Measurements from ENCODE around the gene DDX23. TPM values are rescaled to one million over a fixed set of nuclear protein-coding genes. Genes with fewer than 3 reads are reported as not detected.
"Not testable (repeated sequence)": the region's sequence is repeated elsewhere in the genome, so short reads cannot be mapped to it uniquely, and the experiment has no call there.

The DDX23 gene
- total RNA-seq, 1 experiment from 2014 or later = 132 TPM

- DNase-seq (ENCODE audit: low read depth) = no peak
Measured at GRCh38 chr12:48862760-48863159, 10.8 kb upstream of the DDX23 start.

- no peak for DNase-seq (ENCODE audit: low read depth)
Measured at GRCh38 chr12:48861111-48861510, 9.1 kb upstream of the DDX23 start.

GRCh38 chr12:48860236-48860635 lies 8.3 kb upstream of the DDX23 start:
- not testable (repeated sequence) for DNase-seq (ENCODE audit: low read depth)

GRCh38 chr12:48859607-48860006 lies 7.6 kb upstream of the DDX23 start:
- DNase-seq (ENCODE audit: low read depth) = no peak

- no peak for DNase-seq (ENCODE audit: low read depth)
Measured at GRCh38 chr12:48858043-48858442, 6.1 kb upstream of the DDX23 start.

DNA sequence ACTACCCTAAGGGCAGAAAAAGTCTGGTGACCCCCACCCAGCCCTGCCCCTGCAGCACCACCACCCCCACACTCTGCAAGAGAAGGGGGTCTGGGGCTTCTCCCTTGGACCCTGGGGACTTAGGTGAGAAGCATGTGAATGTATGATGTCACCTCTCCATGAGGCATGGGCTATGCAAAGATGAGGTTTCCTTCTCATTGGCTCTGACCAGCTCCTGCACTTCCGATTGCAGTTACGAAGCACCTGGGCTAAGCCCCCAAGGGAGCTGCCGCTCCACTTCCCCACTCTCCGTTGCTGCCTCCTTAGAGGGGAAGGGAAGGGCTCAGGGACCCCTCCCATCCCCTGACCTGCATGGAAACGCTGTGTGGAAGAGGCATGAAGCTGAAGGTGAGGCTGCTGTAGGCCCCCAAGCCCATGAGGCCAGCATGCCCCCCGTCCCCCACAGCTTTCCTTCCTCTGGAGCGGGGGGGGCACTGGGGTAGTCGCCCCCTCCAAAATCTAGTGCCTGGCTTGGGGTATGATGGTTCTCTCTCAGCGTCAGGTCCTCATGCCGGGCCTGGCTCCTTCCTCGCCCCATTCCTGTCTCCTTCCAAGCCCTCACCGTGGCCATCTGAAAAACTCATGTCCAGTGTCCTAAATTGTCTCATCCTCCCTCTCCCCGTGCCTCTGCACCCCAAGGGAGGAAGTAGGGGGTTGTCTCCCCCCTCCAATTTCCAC lies 5.5 kb upstream of the DDX23 start:
- no peak for DNase-seq (ENCODE audit: low read depth)

- no peak for DNase-seq (ENCODE audit: low read depth)
Measured at GRCh38 chr12:48856379-48856778, 4.4 kb upstream of the DDX23 start.

DNA sequence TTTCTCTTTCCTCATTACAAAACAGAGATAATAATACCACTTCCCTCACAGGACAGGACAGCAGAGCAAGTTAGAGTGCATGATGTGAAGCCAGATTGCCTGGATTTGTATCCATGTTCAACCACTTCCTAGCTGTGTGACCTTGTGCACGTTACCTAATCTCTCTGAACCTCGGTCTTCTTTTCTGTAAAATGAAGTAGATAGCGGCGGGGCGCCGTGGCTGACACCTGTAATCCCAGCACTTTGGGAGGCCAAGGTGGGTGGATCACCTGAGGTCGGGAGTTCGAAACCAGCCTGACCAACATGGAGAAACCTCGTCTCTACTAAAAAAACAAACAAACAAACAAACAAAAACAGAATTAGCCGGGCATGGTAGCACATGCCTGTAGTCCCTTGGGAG lies 3.0 kb upstream of the DDX23 start:
- not testable (repeated sequence) for DNase-seq (ENCODE audit: low read depth)

DNA sequence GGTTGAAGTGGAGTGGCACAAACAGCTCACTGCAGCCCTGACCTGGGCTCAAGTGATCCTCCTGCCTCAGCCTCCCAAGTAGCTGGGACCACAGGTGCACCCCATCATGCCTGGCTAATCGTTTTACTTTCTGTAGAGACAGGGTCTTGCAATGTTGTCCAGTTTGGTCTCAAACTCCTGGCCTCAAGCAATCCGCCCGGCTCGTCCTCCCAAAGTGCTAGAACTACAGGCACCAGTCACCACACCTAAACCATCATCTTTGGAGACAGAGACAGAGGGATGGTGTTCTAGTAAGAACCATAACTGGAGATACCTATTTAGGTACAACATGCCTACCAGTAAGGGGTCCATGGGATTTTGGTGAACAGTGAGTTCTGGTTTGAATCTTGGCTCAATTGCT lies 2.5 kb upstream of the DDX23 start:
- DNase-seq (ENCODE audit: low read depth) = no peak

GRCh38 chr12:48852734-48853688 lies 1.0 kb upstream of the DDX23 start:
- DNase-seq (ENCODE audit: low read depth) = peak; percentile 86

GRCh38 chr12:48842021-48842420 lies 9.9 kb downstream of the DDX23 start:
- not testable (repeated sequence) for DNase-seq (ENCODE audit: low read depth)

DNA sequence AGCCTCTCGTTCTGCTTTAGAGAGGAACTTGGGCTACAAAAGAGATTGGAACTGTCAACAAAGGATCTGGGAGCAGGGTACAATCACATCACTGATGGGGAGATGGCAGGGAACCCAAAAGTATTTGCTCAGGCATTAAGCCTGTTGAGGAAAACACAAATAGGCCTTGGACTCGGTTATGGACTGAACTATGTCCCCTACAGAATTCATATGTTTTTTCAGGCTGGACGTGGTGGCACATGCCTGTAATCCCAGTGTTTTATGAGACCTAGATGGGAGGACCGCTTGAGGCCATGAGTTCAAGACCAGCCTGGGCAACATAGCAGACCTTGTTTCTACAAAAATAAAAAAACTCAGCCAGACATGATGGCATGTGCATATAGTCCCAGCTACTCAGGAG lies 13.9 kb downstream of the DDX23 start:
- no peak for DNase-seq (ENCODE audit: low read depth)

DNA sequence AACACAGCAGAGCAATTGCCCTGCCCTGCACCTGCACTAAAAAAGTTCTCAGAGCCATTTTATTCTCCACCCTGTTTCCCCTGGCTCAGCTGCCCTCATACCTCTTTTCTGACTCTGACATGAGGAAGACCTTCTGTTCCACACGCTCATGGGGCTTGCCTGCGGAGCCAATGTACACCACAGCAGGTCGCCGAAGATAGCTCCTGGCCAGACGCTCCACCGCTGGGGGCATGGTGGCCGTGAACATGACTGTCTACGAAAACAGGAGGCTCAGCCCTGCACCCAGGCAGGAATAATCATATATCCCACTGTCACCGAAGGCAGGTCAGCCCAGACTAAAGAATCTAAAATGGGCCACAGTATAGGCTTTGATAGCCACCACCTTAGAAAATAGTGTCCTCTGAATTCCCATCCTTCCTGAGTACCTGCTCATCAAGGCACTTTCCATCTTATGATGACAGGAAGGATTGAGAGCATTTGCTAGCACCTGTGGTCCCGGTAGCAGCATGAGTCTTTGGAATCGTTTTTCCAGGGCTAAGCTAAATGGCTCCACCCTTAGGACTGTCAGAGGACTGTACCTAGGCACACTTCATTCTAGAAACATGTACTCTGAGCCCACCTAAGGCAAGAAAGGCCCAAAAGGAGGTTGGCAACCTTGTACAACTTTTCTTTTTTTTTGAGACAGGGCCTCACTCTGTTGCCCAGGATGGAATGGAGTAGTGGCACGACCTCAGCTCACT lies 19.5 kb downstream of the DDX23 start:
- DNase-seq (ENCODE audit: low read depth) = no peak

DNA sequence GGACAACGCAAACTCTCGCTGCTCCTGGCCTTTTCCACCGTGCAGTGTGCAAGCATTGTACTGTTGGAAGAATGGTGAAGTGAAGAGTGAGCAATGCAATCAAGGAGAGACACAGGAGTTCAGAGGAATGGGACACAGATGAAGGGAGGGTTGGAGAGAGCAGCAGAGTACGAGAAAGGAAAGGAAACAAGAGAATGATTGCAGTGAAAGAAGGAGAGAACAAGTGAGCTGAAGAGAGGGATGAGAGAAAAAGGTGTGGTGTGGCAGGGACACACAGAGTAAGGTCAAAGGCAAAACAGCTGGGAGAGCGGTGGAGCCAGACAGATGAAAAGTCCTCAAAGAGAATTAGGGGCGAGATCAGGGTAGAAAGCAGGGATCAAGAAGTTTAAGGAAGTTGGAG lies 20.7 kb downstream of the DDX23 start:
- no peak for DNase-seq (ENCODE audit: low read depth)

- DNase-seq (ENCODE audit: low read depth) = no peak
Measured at GRCh38 chr12:48828841-48829575, 23.0 kb downstream of the DDX23 start.

- DNase-seq (ENCODE audit: low read depth) = no peak
Measured at GRCh38 chr12:48828293-48828692, 23.7 kb downstream of the DDX23 start.

DNA sequence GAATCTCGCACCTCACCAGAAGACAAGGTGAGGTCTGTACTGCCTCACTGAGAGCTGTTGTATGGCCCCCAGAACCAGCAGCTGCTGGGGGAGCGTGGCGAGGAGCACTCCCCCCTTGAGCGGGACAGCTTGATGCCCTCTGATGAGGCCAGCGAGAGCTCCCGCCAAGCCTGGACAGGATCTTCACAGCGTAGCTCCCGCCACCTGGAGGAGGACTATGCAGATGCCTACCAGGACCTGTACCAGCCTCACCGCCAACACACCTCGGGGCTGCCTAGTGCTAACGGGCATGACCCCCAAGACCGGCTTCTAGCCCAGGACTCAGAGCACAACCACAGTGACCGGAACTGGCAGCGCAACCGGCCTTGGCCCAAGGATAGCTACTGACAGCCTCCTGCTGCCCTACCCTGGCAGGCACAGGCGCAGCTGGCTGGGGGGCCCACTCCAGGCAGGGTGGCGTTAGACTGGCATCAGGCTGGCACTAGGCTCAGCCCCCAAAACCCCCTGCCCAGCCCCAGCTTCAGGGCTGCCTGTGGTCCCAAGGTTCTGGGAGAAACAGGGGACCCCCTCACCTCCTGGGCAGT lies 24.4 kb downstream of the DDX23 start:
- DNase-seq (ENCODE audit: low read depth) = no peak

DNA sequence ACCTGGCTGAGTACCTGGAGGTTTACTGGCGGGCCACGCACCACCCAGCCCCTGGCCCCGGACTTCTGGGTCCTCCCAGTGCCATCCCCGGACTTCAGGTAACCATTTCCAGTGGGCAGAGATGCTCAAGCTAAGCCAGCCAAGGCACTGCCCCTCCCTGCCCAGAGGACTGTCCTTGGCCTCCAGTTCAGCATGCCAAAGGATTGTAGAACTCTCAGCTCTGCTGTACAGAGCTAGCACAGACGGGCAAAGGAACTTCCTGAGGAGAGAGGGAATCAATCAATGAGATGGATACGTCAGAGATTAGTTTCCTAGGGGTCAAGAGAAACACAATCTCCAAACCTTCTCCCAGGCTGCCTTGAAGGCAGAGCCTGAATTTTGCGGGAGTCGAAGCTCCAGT lies 24.9 kb downstream of the DDX23 start:
- DNase-seq (ENCODE audit: low read depth) = no peak

GRCh38 chr12:48826209-48826855 lies 25.6 kb downstream of the DDX23 start:
- DNase-seq (ENCODE audit: low read depth) = no peak

GRCh38 chr12:48824905-48825304 lies 27.1 kb downstream of the DDX23 start:
- DNase-seq (ENCODE audit: low read depth) = no peak

- DNase-seq (ENCODE audit: low read depth) = no peak
Measured at GRCh38 chr12:48824112-48824511, 27.9 kb downstream of the DDX23 start.

Data from Daoy (cell line).